GM18951 (cell line): ENCODE measurements around the gene PDGFD.

Experiments
- POLR2A ChIP-seq: IDR thresholded peaks from 4 replicates; pipeline ENCODE4 v1.6.1; 2011; ENCODE audit warnings: mild to moderate bottlenecking; ENCODE audit not compliant: insufficient read length, insufficient read depth; ENCODE audit errors: extremely low read depth
- in situ Hi-C: fragments of 300-500 bp; cut with MboI; formaldehyde crosslinking; loops from one replicate; pipeline ENCODE4 v1.12.0; 2022; ENCODE audit warnings: low sequenced_read_pairs, mixed read lengths, inconsistent platforms; ENCODE audit not compliant: unreplicated experiment

The PDGFD gene

GRCh38 chr11:104164028-104164520 is at the start of gene PDGFD:
Gene PDGFD (minus strand): TSS chr11:104164147.
- in situ Hi-C loops: no loop called here
- no peak for TF ChIP-seq POLR2A

GRCh38 chr11:104206936-104207335 is 43.0 kb upstream of the PDGFD start:
- in situ Hi-C loops: no loop called here
- no peak for TF ChIP-seq POLR2A

GRCh38 chr11:104205838-104206237 is 41.9 kb upstream of the PDGFD start:
- no peak for TF ChIP-seq POLR2A
- in situ Hi-C loops: no loop called here

GRCh38 chr11:104200688-104201087 is 36.7 kb upstream of the PDGFD start:
- in situ Hi-C loops: no loop called here
- no peak for TF ChIP-seq POLR2A

- in situ Hi-C loops: no loop called here
- TF ChIP-seq POLR2A: no peak
Observed at GRCh38 chr11:104199053-104199452, 35.1 kb upstream of the PDGFD start.

- in situ Hi-C loops: no loop called here
- no peak for TF ChIP-seq POLR2A
Observed at GRCh38 chr11:104198576-104198975, 34.6 kb upstream of the PDGFD start.

GRCh38 chr11:104191124-104191523 is 27.2 kb upstream of the PDGFD start:
- no peak for TF ChIP-seq POLR2A
- in situ Hi-C loops: no loop called here

- TF ChIP-seq POLR2A: no peak
- in situ Hi-C loops: no loop called here
Observed at GRCh38 chr11:104183593-104183992, 19.6 kb upstream of the PDGFD start.

GRCh38 chr11:104175769-104176168 is 11.8 kb upstream of the PDGFD start:
- no peak for TF ChIP-seq POLR2A
- in situ Hi-C loops: no loop called here

GRCh38 chr11:104169091-104169490 is 5.1 kb upstream of the PDGFD start:
- no peak for TF ChIP-seq POLR2A
- in situ Hi-C loops: no loop called here

GRCh38 chr11:104165014-104165413 is 1.1 kb upstream of the PDGFD start:
- TF ChIP-seq POLR2A: no peak
- in situ Hi-C loops: no loop called here

GRCh38 chr11:104163100-104164027 is 583 bp downstream of the PDGFD start:
- in situ Hi-C loops: no loop called here
- TF ChIP-seq POLR2A: no peak

GRCh38 chr11:104161751-104162450 is 2.0 kb downstream of the PDGFD start:
- in situ Hi-C loops: no loop called here
- no peak for TF ChIP-seq POLR2A
